Colon (tissue), 2 donors: ENCODE measurements around the gene MAP3K19.
"Not testable (repeated sequence)": the region's sequence is repeated elsewhere in the genome, so short reads cannot be mapped to it uniquely, and the experiment has no call there.

Experiments used
- FAIRE-seq: peaks from 2 replicates; lab custom pipeline; 2012; peaks lifted over from hg19 to GRCh38; lab: Jason Lieb, UNC
- donor health status: control.
- donor health status: control.

The MAP3K19 gene

DNA sequence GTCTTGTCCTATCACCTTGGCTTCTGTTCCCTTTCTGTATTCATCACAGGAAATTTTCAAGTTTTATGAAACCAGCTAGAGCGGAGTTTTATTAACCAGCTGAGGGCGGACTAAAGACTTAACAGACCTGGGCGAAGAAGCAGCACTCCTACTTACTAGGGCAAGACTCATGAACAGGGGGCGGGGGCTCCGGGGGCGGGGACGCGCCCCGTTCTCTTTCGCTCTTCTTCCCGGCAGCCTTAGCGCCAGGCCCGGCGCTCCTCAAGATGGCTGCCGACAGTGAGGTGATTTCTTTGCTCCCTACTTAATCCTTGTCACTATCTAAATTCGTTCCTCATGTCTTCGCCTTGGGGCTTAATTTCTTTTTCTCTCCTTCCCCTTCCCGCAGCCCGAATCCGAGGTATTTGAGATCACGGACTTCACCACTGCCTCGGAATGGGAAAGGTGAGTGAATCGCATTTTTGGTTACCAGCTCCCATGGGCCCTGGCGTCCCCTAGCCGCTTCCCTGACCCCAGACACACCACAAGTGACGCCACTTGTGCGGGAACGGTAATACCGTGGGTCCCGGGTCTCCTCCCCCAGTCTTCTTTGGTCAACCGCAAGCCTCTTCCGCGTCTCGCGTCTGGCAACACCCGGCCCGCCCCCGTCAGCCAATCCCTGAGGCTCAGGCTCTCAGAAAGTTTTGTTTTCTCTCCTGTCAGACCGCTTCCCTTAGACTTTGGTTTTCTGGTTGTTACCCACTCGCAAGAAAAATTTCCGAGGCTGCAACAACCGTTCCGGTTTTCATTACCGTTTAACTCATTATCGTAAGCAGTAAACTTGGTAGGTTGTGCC lies 5.0 kb upstream of the MAP3K19 start, which contains the start of gene RAB3GAP1:
Gene RAB3GAP1, plus strand, starts transcription at position 251 of the 835 bp plus-strand sequence. Its CDS starts 16 bp downstream, at position 267.
- no peak for FAIRE-seq

DNA sequence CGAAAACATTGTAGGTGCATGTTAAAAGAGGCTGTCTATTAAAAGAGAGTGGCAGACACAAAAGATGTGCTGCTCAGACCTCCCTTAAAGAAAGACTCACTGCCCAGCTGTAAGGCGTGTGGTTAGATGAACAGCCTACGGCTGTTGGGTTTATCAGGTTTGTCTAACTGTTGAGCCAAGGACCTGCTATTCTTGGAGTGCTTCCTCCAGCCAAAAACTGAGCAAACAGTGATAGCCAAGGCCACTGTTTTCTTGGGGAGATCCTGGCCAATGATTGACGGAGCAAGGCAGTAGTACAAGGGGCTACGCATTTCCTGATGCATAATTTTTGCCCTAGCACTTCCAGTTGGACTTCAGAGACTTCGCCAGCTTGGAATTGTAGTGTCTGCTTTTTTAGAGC lies 3.4 kb upstream of the MAP3K19 start:
- no peak for FAIRE-seq

DNA sequence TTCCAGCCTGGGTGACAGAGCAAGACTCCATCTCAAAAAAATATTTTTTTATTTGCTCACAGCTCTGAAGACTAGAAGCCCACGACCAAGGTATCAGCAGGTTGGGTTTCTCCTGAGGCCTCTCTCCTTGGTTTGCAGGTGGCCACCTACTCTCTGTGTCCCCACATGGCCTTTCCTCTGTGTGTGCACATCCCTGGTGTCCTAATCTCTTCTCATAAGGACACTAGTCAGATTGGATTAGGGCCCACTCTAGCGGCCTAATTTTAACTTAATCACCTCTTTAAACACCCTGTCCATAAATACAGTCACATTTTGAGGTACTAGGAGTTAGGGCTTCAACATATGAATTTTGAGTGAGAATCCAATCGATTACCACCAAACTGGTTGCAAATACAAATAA lies 2.9 kb upstream of the MAP3K19 start:
- FAIRE-seq, result no peak

DNA sequence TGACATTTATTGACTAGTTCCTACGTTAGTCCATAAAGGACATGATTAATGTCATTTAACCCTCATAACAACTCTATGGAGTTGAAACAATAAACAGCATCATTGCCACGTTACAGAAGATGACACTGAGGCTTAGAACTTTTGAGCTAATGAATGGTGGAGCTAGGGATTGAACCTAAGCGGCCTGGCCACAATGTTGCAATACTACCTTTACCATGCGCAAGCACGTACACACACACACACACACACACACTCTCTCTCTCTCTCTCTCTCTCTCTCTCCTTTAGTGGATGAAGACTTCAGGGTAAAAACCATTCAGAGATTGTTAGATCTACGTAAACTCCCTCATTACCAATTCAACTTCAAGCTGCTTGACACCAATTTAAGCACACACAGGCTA lies 875 bp upstream of the MAP3K19 start:
- no peak for FAIRE-seq

DNA sequence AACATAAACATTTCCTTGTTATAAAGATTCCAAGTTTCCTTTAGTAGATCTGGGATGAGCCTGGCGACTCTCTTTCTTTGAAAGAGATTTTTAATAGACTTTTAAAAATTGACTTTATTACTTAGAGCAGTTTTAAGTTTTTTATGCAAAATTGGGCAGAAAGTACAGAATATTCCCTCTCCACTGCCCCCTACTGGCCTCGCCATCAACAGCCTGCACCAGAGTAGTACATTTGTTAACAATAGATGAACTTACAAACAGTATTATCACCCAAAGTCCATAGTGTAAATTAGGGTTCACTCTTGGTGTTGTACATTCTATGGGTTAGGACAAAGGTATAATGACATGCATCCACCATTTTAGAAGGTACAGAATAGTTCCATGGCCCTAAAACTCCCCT lies 3.9 kb downstream of the MAP3K19 start:
- no peak for FAIRE-seq

DNA sequence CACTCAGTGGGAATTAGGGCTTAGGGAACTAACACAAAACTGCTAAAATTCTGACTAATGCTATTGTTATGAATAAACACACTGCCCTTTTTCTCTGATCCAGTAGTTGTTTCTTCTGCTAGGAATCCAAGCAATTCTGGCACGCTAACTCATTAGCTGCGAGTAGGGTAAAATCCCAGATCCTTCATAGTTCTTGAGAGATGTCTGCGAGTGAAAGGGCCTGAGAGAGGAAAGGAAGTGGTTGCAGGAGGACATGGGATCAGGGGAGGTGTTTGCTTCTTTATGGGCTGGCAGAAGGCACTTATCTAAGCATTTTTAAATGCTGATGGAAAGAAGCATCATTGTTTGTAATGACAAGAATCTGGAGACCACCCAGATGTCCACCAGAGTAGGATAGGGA lies 9.4 kb downstream of the MAP3K19 start:
- FAIRE-seq, result no peak

DNA sequence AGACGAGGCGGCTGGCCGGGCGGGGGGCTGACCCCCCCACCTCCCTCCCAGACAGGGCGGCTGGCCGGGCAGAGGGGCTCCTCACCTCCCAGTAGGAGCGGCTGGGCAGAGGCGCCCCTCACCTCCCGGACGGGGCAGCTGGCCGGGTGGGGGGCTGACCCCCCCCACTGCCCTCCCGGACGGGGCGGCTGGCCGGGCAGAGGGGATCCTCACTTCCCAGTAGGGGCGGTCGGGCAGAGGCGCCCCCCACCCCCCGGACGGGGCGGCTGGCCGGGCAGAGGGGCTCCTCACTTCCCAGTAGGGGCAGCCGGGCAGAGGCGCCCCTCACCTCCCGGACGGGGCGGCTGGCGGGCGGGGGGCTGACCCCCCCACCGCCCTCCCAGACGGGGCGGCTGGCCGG lies 14.0 kb downstream of the MAP3K19 start:
- FAIRE-seq, result not testable (repeated sequence)

DNA sequence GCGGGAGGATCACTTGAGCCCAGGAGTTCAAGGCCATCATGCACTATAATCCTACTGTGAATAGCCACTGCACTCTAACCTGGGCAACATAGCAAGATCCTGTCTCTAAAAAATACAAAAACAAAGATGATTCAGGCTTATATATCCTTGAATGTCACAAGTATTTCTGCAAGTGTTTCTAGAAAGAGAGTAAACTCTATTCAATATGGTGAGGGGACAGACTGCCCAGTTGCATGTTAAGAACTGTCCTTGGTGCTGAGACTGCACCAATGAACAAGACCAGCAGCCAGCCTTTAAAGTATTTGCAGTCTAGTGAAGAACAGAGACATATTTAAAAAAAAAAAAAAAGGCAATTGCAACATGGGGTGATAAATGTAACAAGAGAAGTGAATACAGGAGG lies 16.4 kb downstream of the MAP3K19 start:
- no peak for FAIRE-seq

DNA sequence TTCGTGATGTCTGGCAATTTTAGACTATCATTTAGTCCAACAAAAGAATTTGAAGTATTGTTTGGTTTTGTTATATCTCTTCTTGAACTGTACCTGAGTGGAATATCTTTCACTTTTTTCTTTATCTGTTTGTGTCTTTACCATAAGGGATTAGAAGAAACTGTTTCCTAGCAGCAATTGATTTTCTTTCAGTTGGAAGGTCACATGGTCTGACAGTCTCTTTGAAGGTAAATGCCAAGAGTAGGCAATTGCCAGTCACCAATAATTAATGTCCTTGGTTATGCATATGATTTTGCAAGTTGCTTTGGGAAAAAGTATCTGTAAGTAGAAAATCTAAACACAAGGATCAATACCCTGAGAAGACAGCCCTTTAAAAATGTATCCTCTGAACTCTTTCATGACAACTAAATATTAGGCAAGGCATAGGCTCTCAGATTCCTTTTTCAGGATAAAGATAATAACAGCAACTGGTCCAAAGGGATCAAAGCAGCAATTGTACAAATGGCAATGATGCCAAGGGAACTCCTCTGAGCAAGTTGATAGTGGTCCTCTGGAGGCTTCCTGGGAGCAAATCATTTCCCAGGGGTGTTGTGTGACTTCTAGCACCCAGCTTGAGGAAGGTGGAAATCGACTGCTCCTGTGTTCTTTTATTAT lies 17.6 kb downstream of the MAP3K19 start:
- no peak for FAIRE-seq

DNA sequence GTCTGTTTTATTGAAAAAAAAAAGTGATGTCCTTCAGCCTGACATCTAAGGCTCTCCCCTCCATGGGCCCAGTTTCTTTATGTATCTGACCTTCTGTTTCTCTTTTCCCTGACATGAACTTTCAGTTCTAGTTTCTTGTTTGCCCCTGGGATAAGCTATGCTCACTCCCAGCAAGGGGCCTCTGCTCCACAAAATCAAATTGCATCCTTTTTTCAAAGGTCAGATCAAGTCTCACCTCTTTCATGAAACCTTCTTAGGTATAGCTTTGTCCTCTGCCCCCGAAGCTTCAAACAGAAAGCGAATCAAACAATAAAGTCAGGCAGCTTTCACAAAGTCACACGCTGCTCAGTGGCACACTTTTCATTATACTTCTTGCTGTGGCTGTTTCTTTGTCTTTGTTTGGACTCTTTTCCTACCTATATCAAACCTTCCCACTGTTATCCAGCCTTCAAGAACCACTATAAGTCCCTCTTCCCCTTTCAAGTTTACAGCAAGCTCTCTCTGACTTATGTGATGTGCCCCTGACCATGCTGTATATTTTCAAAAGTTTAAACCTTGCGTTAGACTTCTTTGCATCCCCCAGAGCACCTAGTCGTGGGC lies 23.3 kb downstream of the MAP3K19 start:
- no peak for FAIRE-seq

DNA sequence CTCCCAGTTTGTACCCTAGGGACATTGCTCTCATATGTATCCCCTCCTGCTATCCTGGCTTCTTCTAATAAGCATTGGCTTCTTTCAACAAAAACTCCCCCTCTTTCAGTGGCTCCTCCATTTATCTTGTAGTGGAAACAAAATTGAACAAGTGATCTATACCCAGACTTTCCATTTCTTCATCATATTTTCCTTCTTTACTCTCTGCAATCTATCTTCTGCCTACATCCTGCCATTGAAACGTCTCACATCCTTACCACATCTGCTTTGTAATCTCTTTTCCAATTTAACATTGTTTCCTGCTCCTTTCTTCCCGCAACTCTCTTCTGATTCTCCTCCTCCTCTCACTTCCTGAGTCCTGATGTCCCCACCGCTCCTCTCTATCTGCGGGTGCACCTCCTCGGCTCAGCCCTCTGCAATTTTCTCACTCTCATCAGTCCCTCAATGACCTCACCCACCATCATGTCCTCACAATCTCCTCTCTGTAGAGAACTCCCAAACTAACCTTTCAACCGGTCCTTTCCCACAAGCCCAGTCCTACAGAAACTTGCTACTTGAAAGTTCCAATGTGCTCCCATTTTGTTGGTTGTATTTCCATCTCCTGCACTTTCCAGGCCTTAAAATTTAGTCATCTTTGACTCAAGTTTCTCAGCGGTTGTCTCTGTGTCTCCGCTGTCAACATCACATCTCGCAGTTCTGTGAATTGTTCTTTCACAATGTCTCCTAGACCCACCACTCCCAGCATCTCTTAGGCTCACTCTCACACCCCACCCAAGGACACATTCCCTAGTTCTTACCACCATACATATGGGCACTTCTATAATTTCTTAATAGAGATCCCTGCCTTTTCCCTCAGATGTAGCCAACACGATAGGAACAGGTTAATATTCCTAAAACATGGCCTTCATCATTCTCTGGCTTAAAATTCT lies 24.0 kb downstream of the MAP3K19 start:
- FAIRE-seq, result no peak

DNA sequence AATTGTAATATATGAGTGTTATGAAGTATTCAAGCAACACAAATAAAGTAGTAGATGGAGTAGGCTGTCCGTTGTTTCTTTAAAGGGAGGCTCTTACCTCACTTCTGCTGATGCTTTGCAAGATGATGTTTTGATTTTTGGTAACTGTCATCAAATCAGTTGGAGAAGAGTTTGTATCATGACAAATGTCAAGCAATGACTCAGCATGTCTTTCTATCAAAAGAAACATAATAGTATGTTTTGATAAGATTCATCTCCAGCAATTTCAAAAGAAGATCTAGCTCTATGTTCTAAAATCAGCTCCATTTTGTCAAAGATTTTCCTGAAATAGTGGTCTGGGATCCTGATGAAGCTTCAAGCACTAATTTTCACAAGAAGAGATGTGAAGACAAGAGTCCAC lies 25.6 kb downstream of the MAP3K19 start:
- FAIRE-seq, result no peak

DNA sequence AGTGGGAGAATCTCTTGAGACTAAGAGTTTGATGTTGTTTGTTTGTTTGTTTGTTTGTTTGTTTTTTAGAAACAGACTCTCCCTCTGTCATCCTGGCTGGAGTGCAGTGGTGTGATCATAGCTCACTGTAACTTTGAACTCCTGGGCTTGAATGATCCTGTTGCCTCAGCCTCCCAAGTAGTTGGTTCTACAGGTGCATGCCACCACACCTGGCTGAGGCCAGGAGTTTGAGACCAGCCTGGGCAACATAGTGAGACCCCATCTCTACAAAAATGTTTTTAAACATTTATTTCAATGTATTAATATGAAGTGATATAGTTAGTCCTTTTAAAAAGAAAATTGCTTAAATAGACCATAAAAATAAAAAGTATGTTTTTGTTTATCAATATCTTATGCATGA lies 35.6 kb downstream of the MAP3K19 start:
- FAIRE-seq, result no peak

DNA sequence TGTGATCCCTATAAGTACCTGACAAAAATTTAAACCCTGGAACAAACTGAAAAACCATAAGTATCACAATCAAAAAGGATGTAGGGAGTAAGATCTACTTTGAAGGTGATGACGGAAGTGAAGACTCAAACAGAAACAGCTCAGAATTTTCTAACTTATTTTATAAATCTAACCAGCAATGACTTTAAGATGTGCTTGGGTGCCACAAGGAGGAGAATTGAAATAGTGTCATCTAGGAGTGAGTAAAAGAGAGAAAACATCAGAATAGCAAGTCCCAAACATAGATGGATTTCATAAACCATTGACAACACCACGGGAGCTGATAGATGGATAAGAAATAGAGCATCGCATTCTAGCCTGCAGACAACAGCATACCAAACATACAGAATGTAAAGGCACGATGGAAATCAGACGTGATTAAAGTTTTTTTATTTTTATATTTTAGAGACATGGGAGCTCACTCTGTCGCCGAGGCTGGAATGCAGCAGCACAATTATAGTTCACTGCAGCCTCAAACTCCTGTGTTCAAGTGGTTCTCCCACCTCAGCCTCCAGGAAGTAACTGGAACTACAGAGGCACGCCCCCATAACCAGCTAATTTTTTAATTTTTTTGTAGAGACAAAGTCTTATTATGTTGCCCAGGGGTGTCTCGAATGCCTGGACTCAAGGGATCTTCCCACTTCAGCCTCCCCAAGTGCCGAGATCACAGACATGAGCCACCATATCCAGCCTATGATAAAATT lies 36.9 kb downstream of the MAP3K19 start:
- FAIRE-seq, result no peak

DNA sequence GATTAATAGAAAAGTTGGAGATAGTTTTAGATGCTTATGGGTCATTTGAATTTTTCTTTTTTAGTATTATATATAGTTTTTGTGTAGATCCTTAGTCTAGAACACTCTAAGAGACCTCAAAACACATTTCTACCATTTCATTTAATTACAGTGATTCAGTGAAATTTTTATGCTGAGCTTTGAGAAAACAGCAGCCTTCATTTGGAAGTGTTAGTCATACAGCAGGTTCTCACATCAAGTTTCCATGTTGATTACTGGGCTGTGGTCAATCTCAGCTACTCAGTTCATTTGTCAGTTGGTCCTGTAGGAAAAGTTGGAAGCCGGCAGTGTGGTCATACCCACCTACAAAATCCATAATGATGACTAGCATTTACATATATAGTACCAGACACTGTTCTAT lies 37.9 kb downstream of the MAP3K19 start:
- FAIRE-seq, result no peak

DNA sequence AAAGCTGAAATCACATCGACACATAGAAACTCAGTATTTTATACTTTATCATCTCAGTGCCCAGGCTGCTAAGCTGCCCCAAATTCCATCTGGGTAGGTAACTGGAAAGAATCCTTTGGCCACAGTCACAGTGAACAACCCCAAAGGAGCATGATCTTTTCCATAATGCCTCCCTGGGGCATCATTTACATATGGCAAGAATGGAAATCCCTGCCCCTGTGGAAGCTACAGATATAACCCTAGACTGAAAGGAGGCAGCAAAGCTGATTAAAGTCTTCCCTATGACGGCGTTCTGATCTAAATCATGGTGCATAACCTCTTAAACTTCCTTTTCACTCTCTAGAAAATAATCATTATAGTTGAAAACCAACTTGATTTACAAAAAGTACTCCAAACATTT lies 41.5 kb downstream of the MAP3K19 start:
- FAIRE-seq, result no peak

DNA sequence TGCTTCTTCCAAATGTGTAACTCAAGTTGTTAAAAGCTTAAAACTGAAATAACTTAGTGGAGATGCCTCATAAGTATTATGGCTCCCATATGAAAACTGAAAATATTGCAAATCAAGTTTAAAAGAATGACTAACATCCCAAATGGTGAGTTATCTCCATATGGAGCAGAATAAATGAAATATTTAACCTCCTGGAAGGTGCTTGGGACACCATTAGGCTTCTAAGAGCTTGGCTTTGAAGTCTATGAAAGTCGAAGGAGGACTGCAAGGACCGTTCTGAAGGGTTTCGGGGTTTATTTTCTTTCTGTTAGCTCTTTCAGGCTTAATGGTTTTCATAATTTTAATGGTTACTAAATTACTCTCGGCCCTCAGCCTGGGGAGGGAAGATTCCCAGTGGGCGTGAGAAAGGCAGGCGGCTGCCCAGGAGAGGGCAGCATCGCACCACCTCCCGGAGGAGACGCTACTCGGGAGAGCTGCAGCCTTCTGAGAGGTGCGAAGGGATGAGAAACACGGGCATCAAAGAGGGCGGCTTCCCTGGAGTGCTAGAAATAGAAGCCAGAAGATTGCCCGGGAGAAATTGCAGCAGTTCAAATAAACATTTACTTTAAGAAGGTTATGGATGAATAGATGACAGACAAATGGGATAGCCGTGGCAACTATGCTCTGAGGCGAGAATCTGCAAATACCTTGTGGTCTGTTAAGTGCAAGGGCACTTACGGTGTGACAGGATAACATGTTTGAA lies 43.1 kb downstream of the MAP3K19 start:
- no peak for FAIRE-seq

DNA sequence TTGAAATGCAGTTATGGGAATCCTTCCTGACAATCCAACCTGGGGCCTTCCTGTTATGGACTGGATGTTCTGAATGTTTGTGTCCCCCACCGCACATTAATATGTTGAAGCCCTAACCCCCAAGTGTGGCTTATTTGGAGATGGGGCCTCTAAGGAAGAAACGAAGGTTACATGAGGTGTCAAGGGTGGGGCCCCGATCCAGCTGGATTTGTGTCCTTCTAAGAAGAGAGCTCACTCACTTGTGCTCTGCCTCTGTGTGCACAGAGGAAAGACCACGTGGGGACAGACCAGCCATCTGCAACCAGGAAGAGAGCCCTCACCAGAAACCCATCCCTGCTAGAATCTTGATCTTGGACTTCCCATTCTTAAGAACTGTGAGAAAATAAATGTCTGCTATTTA lies 44.4 kb downstream of the MAP3K19 start:
- no peak for FAIRE-seq

DNA sequence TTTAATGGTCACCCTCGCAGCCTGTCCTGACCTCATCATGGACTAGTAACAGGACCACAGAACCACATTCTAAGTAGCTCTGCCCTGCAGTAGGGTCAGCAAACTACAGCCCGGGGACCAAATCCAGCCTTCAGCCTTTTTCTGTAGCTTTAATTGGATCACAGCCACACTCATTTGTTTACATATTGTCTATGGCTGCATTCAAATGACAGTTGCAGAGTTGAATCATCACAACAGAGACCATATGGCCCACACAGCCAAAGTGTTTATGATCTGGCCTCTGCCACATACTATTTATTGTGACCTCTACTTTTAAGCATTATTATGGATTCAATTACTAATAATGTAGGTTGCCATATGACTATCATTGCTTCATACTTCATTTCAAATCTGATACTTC lies 47.7 kb downstream of the MAP3K19 start:
- FAIRE-seq, result no peak

DNA sequence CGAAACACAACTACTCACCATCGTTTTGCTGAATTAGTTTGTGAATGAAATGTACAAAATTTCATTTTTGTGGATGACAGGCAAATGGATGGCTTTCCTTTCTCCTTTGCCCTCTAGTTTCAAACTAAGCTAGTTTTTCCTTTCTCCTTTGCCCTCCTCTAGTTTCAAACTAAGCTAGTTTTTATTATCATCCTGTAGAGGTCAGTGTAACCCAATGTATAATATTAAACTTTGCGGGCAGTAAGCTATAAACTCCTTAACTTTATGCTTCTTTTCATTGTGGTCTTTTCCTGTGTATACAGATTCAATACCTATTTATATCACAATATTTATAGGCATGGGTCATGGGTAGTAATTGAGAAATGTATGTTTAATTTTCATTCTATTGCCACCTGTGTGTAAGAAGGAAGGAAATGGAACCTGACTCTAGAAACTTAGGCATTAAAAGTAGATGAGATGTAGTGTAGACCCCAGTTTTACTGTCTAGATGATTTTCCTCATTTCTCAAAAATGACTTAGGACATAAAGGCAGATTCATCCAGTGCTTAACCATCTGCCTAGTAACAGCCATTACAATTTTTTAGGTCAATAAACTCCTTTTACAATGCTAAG lies 58.1 kb downstream of the MAP3K19 start:
- no peak for FAIRE-seq
